Astrocyte (in vitro differentiated cells and primary cell): Measurements from ENCODE around the gene KRTCAP2.

ENCODE experiments used
- CTCF ChIP-seq: IDR thresholded peaks from 2 replicates; pipeline ENCODE4 v1.5.1; 2011; ENCODE audit warnings: low read depth, mild to moderate bottlenecking, inconsistent platforms, low read length, moderate library complexity; ENCODE audit not compliant: insufficient read depth
- EZH2 ChIP-seq: IDR thresholded peaks from 2 replicates; pipeline ENCODE4 v1.6.1; 2012; ENCODE audit warnings: mild to moderate bottlenecking, low read length, inconsistent platforms; ENCODE audit not compliant: insufficient read depth

- no peak for TF ChIP-seq CTCF
- no peak for TF ChIP-seq EZH2
These were observed 52.9 kb downstream of the KRTCAP2 start for GRCh38 chr1:155120253-155120652.
